Epithelial cell of esophagus (primary cell): Measurements from ENCODE around the gene XRCC6.

Experiments
- DNase-seq: peaks from one replicate; pipeline ENCODE4 v3.0.0; 2010; ENCODE audit warnings: low read depth
- H3K4me3 ChIP-seq: 2 replicates; pipeline ENCODE4 v1.5.1; 2011; ENCODE audit warnings: mild to moderate bottlenecking, low read length, control low read depth
- TF ChIP-seq, protein P1 (sequence below): IDR thresholded peaks from 2 replicates; pipeline ENCODE4 v1.5.1; 2011; ENCODE audit warnings: low read depth, mild to moderate bottlenecking, low read length, control low read depth, inconsistent platforms; ENCODE audit not compliant: insufficient read depth; ENCODE audit errors: missing control alignments

The XRCC6 gene

DNA sequence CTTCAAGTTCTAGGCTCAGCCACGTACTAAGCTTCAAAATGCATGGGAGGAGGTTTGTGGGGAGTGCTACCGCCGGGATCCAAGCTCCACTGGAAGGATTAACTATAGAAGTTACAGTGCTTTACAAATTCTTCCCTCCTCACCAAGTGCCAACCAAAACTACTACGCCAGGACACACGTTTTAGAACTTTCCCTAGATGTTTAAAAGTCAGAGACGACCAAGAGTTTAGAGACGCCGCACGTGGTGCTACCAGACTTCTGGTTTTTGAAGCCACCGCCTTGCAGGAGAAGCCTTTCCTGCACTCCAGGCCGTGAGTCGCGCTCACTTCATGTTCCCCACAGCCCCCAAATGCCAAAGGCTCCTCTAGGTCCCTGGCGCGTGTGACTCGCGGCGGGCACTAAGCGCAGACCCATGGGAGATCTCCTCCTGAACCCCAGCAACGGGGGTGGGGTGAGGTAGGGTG, 66.8 kb downstream of the XRCC6 start:
- TF ChIP-seq, protein P1, sequence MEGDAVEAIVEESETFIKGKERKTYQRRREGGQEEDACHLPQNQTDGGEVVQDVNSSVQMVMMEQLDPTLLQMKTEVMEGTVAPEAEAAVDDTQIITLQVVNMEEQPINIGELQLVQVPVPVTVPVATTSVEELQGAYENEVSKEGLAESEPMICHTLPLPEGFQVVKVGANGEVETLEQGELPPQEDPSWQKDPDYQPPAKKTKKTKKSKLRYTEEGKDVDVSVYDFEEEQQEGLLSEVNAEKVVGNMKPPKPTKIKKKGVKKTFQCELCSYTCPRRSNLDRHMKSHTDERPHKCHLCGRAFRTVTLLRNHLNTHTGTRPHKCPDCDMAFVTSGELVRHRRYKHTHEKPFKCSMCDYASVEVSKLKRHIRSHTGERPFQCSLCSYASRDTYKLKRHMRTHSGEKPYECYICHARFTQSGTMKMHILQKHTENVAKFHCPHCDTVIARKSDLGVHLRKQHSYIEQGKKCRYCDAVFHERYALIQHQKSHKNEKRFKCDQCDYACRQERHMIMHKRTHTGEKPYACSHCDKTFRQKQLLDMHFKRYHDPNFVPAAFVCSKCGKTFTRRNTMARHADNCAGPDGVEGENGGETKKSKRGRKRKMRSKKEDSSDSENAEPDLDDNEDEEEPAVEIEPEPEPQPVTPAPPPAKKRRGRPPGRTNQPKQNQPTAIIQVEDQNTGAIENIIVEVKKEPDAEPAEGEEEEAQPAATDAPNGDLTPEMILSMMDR, result no peak
- DNase-seq, result peak; percentile 26
- peak overlapping the region; percentile 82 for H3K4me3 ChIP-seq

DNA sequence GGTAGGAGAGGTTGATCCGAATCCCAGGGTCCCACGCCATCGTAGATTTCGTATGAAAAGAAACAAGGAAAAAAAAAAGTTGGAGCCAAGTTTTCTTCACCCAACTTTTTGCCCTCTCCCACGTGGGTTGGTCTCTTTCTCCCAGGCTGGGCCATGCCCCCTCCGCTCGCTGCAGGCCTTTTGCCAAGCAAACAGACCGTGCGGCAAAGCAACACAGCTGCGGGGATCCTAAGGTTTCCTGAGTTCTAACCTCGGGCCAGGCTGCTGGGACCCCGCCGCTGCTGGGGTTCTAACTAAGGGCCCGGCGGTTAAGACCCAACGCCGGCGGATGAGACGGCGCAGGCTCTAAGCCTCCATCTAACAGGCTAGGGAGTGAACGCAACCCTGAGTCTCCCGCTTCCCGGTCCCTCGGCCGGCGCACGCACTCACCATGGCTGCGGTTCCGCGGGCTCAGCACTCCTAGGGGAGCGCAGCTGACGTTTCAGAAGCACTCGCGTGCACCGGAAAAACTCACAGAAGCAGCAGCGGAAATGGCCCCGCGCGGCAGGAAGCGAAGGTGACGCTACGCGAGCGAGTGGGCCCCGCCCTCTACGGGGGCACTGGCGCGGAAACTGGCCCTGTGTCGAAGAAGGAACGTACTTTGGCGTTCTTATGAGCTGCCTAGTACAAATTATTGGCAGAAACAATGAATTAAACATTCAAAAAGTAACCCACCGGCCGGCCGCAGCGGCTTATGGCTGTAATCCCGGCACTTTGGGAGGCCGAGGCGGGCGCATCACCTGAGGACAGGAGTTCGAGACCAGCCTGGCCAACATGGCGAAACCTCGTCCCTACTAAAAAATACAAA, 67.5 kb downstream of the XRCC6 start, which contains the start of gene SNU13:
SNU13 (minus strand) TSS at position 503 of the 847 bp plus-strand sequence; CDS start at position 432, 71 bp downstream.
- peak within 1 kb of the TSS; percentile 82 for H3K4me3 ChIP-seq
- DNase-seq, result peak; percentile 94
- TF ChIP-seq, protein P1, result no peak

DNA sequence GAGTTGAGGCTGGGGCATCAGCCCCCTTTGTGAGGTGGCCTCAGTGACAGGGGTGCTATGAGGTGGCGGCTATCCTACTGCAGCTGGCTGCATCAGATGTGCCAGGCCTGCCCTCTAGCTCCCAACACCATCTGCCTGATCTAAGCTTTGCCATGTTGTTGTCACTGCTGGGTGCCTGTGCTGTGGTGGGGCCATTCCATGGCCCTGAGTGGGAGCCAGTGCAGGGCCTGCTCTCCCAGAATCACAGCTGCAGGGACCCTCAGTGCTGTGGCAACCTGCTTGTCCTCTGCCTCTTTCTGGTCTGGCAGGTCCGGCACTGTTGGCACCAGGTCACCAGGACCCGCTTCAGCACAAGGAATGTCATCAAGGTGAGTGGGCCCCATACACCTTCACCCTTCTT, 69.4 kb downstream of the XRCC6 start:
- TF ChIP-seq, protein P1, result no peak
- no peak overlapping the region for H3K4me3 ChIP-seq
- no peak for DNase-seq

DNA sequence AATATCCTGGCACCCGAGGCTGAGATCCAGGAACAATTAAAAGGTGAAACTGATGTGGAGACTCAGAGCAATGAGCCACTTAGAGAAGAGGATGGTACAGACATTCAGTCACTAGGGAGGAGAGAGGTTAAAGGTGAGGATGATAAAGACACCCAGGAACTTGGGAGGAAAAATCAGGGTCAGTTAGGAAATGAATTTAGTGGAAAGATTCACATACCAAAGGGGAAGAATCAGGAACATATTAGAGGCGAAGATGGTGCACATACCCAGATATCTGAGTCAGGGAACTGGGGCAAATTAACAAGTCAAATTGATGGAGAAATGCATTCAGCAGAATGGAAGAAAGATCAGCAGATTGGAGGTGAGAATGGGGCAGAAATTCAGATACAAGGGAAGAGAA, 74.1 kb downstream of the XRCC6 start:
- H3K4me3 ChIP-seq, result no peak overlapping the region
- TF ChIP-seq, protein P1, result no peak
- DNase-seq, result no peak

DNA sequence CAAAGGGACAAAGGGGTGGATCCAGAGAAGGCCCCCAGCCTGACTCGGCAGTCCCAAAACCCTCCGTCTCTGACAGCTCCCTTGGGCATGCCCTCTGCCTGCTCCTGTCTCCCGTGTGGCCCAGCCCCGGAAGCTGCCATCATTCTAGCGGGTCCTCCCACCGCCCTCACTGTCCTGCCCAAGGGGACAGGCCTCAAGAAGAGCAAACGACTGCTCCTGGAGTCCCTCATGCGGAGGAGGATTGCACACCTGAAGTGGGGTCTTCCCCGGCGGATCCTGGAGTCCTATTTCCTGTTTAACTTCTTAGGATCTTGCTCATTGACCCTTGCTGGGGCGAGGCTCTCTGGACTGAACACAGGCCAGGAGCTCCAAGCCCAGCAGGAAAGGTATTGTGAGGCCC, 75.6 kb downstream of the XRCC6 start:
- no peak overlapping the region for H3K4me3 ChIP-seq
- TF ChIP-seq, protein P1, result no peak
- DNase-seq, result no peak

DNA sequence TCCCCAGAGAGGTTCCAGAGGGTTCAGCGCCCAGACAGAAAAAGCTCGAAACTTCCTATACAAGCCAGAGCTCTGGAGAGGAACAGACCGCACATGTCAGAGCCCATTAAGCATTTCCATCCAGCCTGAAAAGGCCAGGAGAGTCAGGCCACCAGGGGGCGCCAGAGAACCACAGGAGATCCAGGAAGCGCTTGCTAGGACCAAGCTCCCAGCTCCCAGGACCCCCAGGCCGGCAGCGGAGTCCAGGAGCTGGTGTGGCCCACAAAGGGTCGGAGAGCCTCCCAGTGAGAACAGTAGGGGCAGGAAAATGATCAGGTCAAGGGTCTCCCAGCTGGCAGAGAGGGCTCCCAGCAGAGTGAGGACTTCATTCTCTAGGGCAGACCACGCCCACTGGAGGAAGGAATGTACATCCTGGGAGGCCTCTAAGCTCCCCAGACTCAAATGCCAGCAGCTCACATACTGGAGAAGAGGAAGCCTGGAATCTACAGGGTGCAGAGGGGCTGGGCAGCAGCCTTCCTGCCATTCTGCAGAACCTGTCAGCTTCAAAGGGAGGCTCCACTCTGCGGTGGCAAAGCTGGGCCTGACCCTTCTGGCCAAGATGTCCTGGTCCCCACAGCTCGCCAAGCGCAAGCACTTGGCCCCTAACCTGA, 76.2 kb downstream of the XRCC6 start:
- peak overlapping the region; percentile 11 for H3K4me3 ChIP-seq
- peak; percentile 85 for DNase-seq
- TF ChIP-seq, protein P1, result peak; percentile 94
